Activated CD8-positive, alpha-beta memory T cell treated with anti-CD3 and anti-CD28 coated beads for 36 hours (primary cell): ENCODE data around the gene TPRX1. TPM values are rescaled to one million over a fixed set of nuclear protein-coding genes. Genes with fewer than 3 reads are reported as not detected.
"Not testable (repeated sequence)": the region's sequence is repeated elsewhere in the genome, so short reads cannot be mapped to it uniquely, and the experiment has no call there.

Experiments
- CTCF ChIA-PET: fragments of 350-600 bp; sonication (Branson Sonifier 250); formaldehyde crosslinking; loops from one replicate; lab custom pipeline; 2021; ENCODE audit warnings: antibody characterized with exemption; lab: Charles Lee
- POLR2A ChIA-PET: fragments of 350-600 bp; sonication (Branson Sonifier 250); formaldehyde crosslinking; loops from one replicate; lab custom pipeline; 2021; ENCODE audit warnings: antibody characterized with exemption; lab: Charles Lee
- total RNA-seq, 2 experiments: library from RNA; stranded (reverse); gene quantifications; one replicate each; pipeline ENCODE4 v1.2.3, GENCODE V29; 2021

Gene TPRX1
- total RNA-seq, 2 experiments from 2014 or later, result not detected

DNA sequence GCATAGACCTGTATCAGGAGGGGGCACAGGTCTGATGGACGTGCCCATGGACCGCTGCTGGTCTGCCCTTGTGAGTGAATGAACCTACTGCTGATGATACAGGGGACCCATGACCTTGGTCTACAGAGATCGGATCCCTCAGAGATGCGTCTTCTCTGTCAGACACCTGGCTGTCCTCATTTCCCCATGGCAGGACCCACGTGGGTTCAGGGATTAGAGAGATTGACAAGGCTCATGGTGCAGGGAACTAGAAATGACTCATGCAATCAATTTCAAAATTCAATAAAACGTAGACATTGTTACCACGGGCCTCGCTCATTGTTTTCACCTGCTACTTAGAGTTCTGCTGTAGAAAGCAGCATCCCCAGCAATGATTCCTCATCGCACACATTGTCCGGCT lies 962 bp upstream of the TPRX1 start:
- POLR2A ChIA-PET, result no interaction called here

GRCh38 chr19:47803671-47804070 lies 680 bp downstream of the TPRX1 start:
- POLR2A ChIA-PET, CTCF ChIA-PET: not testable (repeated sequence)

More for the DNA sequence above, 962 bp upstream of the TPRX1 start:
- CTCF ChIA-PET, result no interaction called here

DNA sequence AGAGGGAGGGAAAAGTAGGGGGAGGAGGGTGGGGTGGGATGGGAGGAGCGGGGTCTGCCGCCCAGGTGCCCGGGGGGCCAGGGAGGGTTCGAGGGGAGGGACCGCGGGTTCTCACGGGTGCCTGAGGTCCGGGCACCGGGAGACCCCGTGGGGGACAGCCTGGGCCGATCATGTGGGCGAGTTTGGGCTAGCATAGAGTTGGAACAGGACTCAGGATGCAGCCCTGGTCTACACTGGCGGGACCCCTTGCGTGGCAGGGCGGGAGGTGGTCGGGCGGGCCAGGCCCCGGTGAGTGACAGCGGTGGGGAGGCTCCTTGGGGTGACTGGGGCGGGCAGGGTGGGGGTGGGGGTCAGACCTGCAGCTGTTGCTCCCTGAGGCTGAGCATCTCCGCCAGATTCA lies 1.2 kb downstream of the TPRX1 start:
- POLR2A ChIA-PET, CTCF ChIA-PET: not testable (repeated sequence)

- POLR2A ChIA-PET, result no interaction called here
These were observed 1.8 kb downstream of the TPRX1 start for GRCh38 chr19:47802521-47803043.

GRCh38 chr19:47801270-47801669 lies 3.1 kb downstream of the TPRX1 start:
- CTCF ChIA-PET, result interaction anchor here (0.6 kb wide), 1 partner anchor 10 kb away, joined by 3 read pairs; no protein-coding TSS in a partner anchor
- POLR2A ChIA-PET, result no interaction called here

More at GRCh38 chr19:47802521-47803043, 1.8 kb downstream of the TPRX1 start:
- CTCF ChIA-PET, result interaction anchor here (0.6 kb wide), 1 partner anchor 262 kb away, joined by 3 read pairs; no protein-coding TSS in a partner anchor

DNA sequence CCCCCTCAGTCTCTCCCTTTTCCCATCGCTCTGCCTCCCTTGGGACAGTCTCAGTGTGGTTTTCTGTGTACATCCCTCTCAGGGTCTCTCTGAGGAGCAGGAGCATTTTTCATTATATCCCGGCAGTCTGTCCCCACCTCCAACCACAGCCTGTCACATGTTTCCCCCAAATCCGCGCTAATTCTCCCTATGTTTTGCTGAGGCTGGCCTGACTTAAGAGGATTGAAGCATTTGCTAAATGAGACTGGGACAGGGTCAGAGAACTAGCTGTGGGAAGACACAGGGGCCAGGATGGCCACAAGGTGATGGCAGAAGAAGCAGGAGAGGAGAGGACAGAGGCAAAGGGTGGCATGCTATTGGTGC lies 5.5 kb downstream of the TPRX1 start:
- POLR2A ChIA-PET, result no interaction called here
- CTCF ChIA-PET, result no interaction called here

- ChIA-PET POLR2A (no interaction called here), CTCF (no interaction called here)
These were observed 6.1 kb downstream of the TPRX1 start for GRCh38 chr19:47797996-47798903.

GRCh38 chr19:47796785-47797184 lies 7.6 kb downstream of the TPRX1 start:
- POLR2A ChIA-PET, result no interaction called here
- CTCF ChIA-PET, result no interaction called here

- POLR2A ChIA-PET, result interaction anchor here (0.7 kb wide), 1 partner anchor 17 kb away, joined by 3 read pairs; no protein-coding TSS in a partner anchor
- CTCF ChIA-PET, result interaction anchor here (0.7 to 0.8 kb wide), 2 partner anchors 87 to 310 kb away, joined by 3 read pairs; no protein-coding TSS in a partner anchor
These were observed 9.8 kb downstream of the TPRX1 start for GRCh38 chr19:47794526-47794925.

- CTCF ChIA-PET, result interaction anchor here (0.5 kb wide), 1 partner anchor 245 kb away, joined by 3 read pairs; no protein-coding TSS in a partner anchor
- POLR2A ChIA-PET, result no interaction called here
These were observed 11.7 kb downstream of the TPRX1 start for GRCh38 chr19:47792616-47793015.

GRCh38 chr19:47790398-47790814 lies 13.9 kb downstream of the TPRX1 start:
- POLR2A ChIA-PET, result no interaction called here
- CTCF ChIA-PET, result interaction anchor here (0.6 to 1.2 kb wide), 5 partner anchors 9 to 85 kb away, joined by 3 to 4 read pairs (median 3); no protein-coding TSS in a partner anchor

GRCh38 chr19:47789811-47790210 lies 14.5 kb downstream of the TPRX1 start:
- POLR2A ChIA-PET, result not testable (repeated sequence)
- CTCF ChIA-PET, result interaction anchor here (0.6 to 1.2 kb wide), 4 partner anchors 9 to 84 kb away, joined by 3 to 4 read pairs (median 3); no protein-coding TSS in a partner anchor

DNA sequence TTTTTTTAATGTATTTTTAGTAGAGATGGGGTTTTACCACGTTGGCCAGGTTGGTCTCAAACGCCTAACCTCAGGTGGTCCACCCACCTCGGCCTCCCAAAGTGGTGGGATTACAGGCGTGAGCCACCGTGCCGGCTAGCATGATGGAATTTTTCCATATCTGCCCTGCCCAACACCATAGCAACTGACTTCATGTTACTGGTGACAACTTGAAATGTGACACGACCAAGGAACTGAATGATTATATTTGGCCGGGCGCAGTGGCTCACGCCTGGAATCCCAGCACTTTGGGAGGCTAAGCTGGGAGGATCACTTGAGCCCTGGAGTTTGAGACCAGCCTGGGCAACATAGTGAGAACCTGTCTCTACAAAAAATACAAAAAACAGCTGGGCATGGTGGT lies 17.0 kb downstream of the TPRX1 start:
- ChIA-PET POLR2A (interaction anchor here (0.7 kb wide), 1 partner anchor 82 kb away, joined by 4 read pairs; no protein-coding TSS in a partner anchor), CTCF (interaction anchor here (1.2 kb wide), 1 partner anchor 74 kb away, joined by 5 read pairs; the partner anchor contains the start of gene EHD2)

- POLR2A ChIA-PET, result interaction anchor here (0.7 kb wide), 1 partner anchor 11 kb away, joined by 6 read pairs; no protein-coding TSS in a partner anchor
- CTCF ChIA-PET, result no interaction called here
These were observed 17.8 kb downstream of the TPRX1 start for GRCh38 chr19:47786566-47786965.

- ChIA-PET POLR2A (no interaction called here), CTCF (interaction anchor here (1.0 kb wide), 2 partner anchors 8 to 223 kb away, joined by 3 read pairs; no protein-coding TSS in a partner anchor)
These were observed 22.6 kb downstream of the TPRX1 start for GRCh38 chr19:47781590-47782262.

GRCh38 chr19:47780215-47780551 lies 24.2 kb downstream of the TPRX1 start:
- CTCF ChIA-PET, result no interaction called here
- POLR2A ChIA-PET, result no interaction called here

DNA sequence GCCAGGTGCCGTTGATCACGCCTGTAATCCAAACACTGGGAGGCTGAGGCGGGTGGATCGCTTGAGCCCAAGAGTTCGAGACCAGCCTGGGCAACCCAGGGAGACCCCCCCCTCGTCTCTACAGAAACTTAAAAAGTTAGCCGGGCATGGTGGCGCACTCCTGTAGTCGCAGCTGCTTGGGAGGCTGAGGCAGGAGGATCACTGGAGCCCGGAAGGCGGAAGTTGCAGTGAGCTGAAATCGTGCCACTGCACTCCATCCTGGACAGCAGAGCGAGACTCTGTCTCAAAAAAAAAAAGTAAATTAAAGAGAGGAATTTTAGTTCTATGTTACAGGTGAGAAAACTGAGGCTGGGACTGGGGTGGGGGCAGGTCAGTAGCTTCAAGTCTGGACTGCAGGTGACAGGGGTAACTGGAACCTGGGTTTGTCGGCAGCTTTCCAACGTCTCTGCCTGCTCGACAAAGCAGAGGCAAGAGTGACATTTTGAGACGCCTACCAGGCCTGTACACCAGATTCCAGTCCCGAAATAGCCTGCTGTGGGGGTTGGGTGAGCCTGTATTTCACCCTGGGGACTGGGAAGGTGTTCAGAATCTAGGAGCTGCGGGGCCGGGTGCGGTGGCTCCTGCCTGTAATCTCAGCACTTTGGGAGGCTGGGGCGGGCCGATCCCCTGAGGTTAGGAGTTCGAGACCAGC lies 24.7 kb downstream of the TPRX1 start:
- ChIA-PET POLR2A (no interaction called here), CTCF (no interaction called here)

GRCh38 chr19:47778954-47779351 lies 25.4 kb downstream of the TPRX1 start:
- ChIA-PET POLR2A (no interaction called here), CTCF (no interaction called here)
